Sigmoid colon (tissue), 7 donors: Measurements from ENCODE around the gene THSD7A. TPM values are rescaled to one million over a fixed set of nuclear protein-coding genes. Genes with fewer than 3 reads are reported as not detected.

ENCODE experiments used
- DNase-seq: peaks from one replicate; pipeline ENCODE4 v3.0.0-alpha.2; 2019
- H3K27ac ChIP-seq, 4 donors: fragments of 200-600 bp; sonication (generic); one replicate each; pipeline ENCODE4 v1.5.1; 2016 to 2019; ENCODE audit warnings: mild to moderate bottlenecking in 1 of 4
- H3K27me3 ChIP-seq, 3 donors: fragments of 200-600 bp; sonication (generic); one replicate each; pipeline ENCODE4 v1.5.1; 2019; ENCODE audit warnings: mild to moderate bottlenecking in 1 of 3
- H3K36me3 ChIP-seq, 4 donors: fragments of 200-600 bp; sonication (generic); one replicate each; pipeline ENCODE4 v1.5.1; 2016 to 2019
- H3K4me1 ChIP-seq, 4 donors: fragments of 200-600 bp; sonication (generic); one replicate each; pipeline ENCODE4 v1.5.1; 2017 to 2019
- H3K4me3 ChIP-seq, 4 donors: fragments of 200-600 bp; sonication (generic); one replicate each; pipeline ENCODE4 v1.5.1; 2017 to 2019; ENCODE audit warnings: mild to moderate bottlenecking in 2 of 4, moderate library complexity in 1 of 4
- H3K9me3 ChIP-seq, 4 donors: fragments of 200-600 bp in 3 of 4; sonication (generic) in 3 of 4; one replicate each; pipeline versions ENCODE4 v1.5.1 to v1.6.1; 2013 to 2019
- CTCF ChIP-seq, 4 experiments: fragments of 450-650 bp in 3 of 4; fragments of 200-600 bp in 1 of 4; IDR thresholded peaks; one replicate each; pipeline ENCODE4 v1.5.1; 2016 to 2019; ENCODE audit warnings: antibody characterized with exemption in 4 of 4, mild to moderate bottlenecking in 3 of 4, moderate library complexity in 2 of 4
- EP300 ChIP-seq, 4 donors: sonication (generic); formaldehyde crosslinking; IDR thresholded peaks; one replicate each; pipeline ENCODE4 v1.6.1; 2017; ENCODE audit warnings: antibody characterized with exemption in 4 of 4
- POLR2A ChIP-seq, 2 donors: fragments of 450-650 bp; IDR thresholded peaks; one replicate each; pipeline ENCODE4 v1.6.1; 2016; ENCODE audit warnings: antibody characterized with exemption in 2 of 2, mild to moderate bottlenecking in 2 of 2, moderate library complexity in 2 of 2
- POLR2AphosphoS5 ChIP-seq, 4 donors: sonication (generic); formaldehyde crosslinking; IDR thresholded peaks; one replicate each; pipeline ENCODE4 v1.6.1; 2017; ENCODE audit warnings: antibody characterized with exemption in 4 of 4
- WGBS, 2 donors: extraction: QIAGEN DNeasy Blood & Tissue Kit; methylation state at CpG; one replicate each; pipeline ENCODE4 v1.1.7; 2013; 5-methylcytosine and 5-hydroxymethylcytosine counted together
- intact Hi-C: fragments of 100-400 bp; cut with DNase I; formaldehyde crosslinking; loops from one replicate; pipeline ENCODE4 v1.15.1; 2023
- polyA plus RNA-seq, 3 donors: library from polyadenylated mRNA; stranded (reverse); fragments of 200-250 nt; gene quantifications; one replicate each; pipeline ENCODE4 v1.2.3, GENCODE V29; 2013
- total RNA-seq, 4 donors: library from RNA; depleted of rRNA; stranded (reverse); fragments of >200 nt; gene quantifications; one replicate each; pipeline ENCODE4 v1.1.0, GENCODE V29; 2016
- donor health status: healthy with polysubstance abuse.
- donor health status: Bipolar disorder and iron deficiency.
- donor health status: healthy.

Gene THSD7A
- total and polyA plus RNA-seq, 7 donors: under 0.01 to 6.9 (median 5.0) TPM

GRCh38 chr7:11709196-11709595 lies 122.8 kb downstream of the THSD7A start:
- Histone ChIP-seq H3K27ac (no peak overlapping the region), H3K4me3 (no peak overlapping the region), H3K9me3 (no peaks in the 10 kb centered on the region), H3K36me3 (no peaks in the 10 kb centered on the region), H3K4me1 (no peaks in the 10 kb centered on the region), H3K27me3 (no peaks in the 10 kb centered on the region)
- DNase-seq: no peak
- TF ChIP-seq POLR2A (IDR thresholded peaks at IDR 0.05): no peak
- no peak for TF ChIP-seq CTCF (IDR thresholded peaks at IDR 0.05)
- TF ChIP-seq POLR2AphosphoS5 (IDR thresholded peaks at IDR 0.05): no peak
- TF ChIP-seq EP300 (IDR thresholded peaks at IDR 0.05): no peak
- intact Hi-C loops: no loop called here

GRCh38 chr7:11707606-11708193 lies 124.3 kb downstream of the THSD7A start:
- no peaks in the 10 kb centered on the region for H3K27me3 ChIP-seq
- intact Hi-C loops: no loop called here
- 23 to 52% methylated on average over 2 of the region's 2 CpGs for WGBS, 2 donors
- H3K27ac ChIP-seq: no peak overlapping the region
- H3K36me3 ChIP-seq: no peaks in the 10 kb centered on the region
- no peaks in the 10 kb centered on the region for H3K4me1 ChIP-seq
- no peak overlapping the region for H3K4me3 ChIP-seq
- DNase-seq: no peak
- TF ChIP-seq CTCF (IDR thresholded peaks at IDR 0.05) (no peak), EP300 (IDR thresholded peaks at IDR 0.05) (no peak), POLR2AphosphoS5 (IDR thresholded peaks at IDR 0.05) (no peak), POLR2A (IDR thresholded peaks at IDR 0.05) (no peak)
- no peaks in the 10 kb centered on the region for H3K9me3 ChIP-seq

- WGBS, 2 donors: 35 to 75% methylated on average over 2 of the region's 2 CpGs
- no peak overlapping the region for H3K27ac ChIP-seq
- H3K4me1 ChIP-seq: no peaks in the 10 kb centered on the region
These were observed 125.1 kb downstream of the THSD7A start for GRCh38 chr7:11706666-11707605.

GRCh38 chr7:11703829-11704228 lies 128.2 kb downstream of the THSD7A start:
- H3K27me3 ChIP-seq: no peaks in the 10 kb centered on the region
- 95 to 96% methylated on average over 1 of the region's 1 CpG for WGBS, 2 donors
- DNase-seq: no peak
- no peaks in the 10 kb centered on the region for H3K36me3 ChIP-seq
- H3K4me1 ChIP-seq: no peaks in the 10 kb centered on the region
- intact Hi-C loops: no loop called here
- TF ChIP-seq EP300 (IDR thresholded peaks at IDR 0.05): no peak
- no peak for TF ChIP-seq POLR2A (IDR thresholded peaks at IDR 0.05)
- TF ChIP-seq POLR2AphosphoS5 (IDR thresholded peaks at IDR 0.05): no peak
- no peak for TF ChIP-seq CTCF (IDR thresholded peaks at IDR 0.05)
- no peaks in the 10 kb centered on the region for H3K9me3 ChIP-seq
- H3K27ac ChIP-seq: no peak overlapping the region
- no peak overlapping the region for H3K4me3 ChIP-seq

More at GRCh38 chr7:11706666-11707605, 125.1 kb downstream of the THSD7A start:
- H3K4me3 ChIP-seq: no peak overlapping the region
- no peaks in the 10 kb centered on the region for H3K9me3 ChIP-seq
- TF ChIP-seq POLR2AphosphoS5 (IDR thresholded peaks at IDR 0.05): no peak
- no peak for TF ChIP-seq EP300 (IDR thresholded peaks at IDR 0.05)
- TF ChIP-seq POLR2A (IDR thresholded peaks at IDR 0.05): no peak
- no peak for TF ChIP-seq CTCF (IDR thresholded peaks at IDR 0.05)
- DNase-seq: no peak
- no peaks in the 10 kb centered on the region for H3K27me3 ChIP-seq
- intact Hi-C loops: no loop called here
- no peaks in the 10 kb centered on the region for H3K36me3 ChIP-seq
